GM23338 (cell line): ENCODE data around the gene GRK4. TPM values are rescaled to one million over a fixed set of nuclear protein-coding genes. Genes with fewer than 3 reads are reported as not detected.

Source experiments
- ATAC-seq: fragments of 200-7000 bp; cut with Tn5 transposase; 3 replicates; pipeline ENCODE4 v1.9.1; 2020
- DNase-seq: peaks from one replicate; pipeline ENCODE4 v3.0.0-alpha.2; 2015; ENCODE audit warnings: low spot score
- H2AFZ ChIP-seq: fragments of 200-600 bp; sonication (generic); 2 replicates; pipeline ENCODE4 v1.8.0; 2016; ENCODE audit warnings: antibody characterized with exemption, mild to moderate bottlenecking, moderate library complexity
- H3F3A ChIP-seq: fragments of 200-600 bp; sonication (generic); replicated peaks from 2 replicates; pipeline ENCODE4 v1.8.0; 2017; ENCODE audit warnings: antibody characterized with exemption, mixed run types, low read depth
- H3K27ac ChIP-seq: fragments of 200-600 bp; sonication (generic); 2 replicates; pipeline ENCODE4 v1.6.1; 2016; ENCODE audit warnings: low read depth
- H3K27me3 ChIP-seq: fragments of 200-600 bp; sonication (generic); 2 replicates; pipeline ENCODE4 v1.8.0; 2016; ENCODE audit warnings: mild to moderate bottlenecking, mixed run types, moderate library complexity; ENCODE audit not compliant: insufficient read depth
- H3K36me3 ChIP-seq: fragments of 200-600 bp; sonication (generic); 2 replicates; pipeline ENCODE4 v1.8.0; 2016; ENCODE audit warnings: mild to moderate bottlenecking; ENCODE audit not compliant: insufficient read depth
- H3K4me1 ChIP-seq: fragments of 200-600 bp; sonication (generic); 2 replicates; pipeline ENCODE4 v1.8.0; 2016; ENCODE audit warnings: mild to moderate bottlenecking, moderate library complexity; ENCODE audit not compliant: insufficient read depth
- H3K4me2 ChIP-seq: fragments of 200-600 bp; sonication (generic); 2 replicates; pipeline ENCODE4 v1.7.1; 2017; ENCODE audit warnings: mixed run types
- H3K4me3 ChIP-seq: fragments of 200-600 bp; sonication (generic); 2 replicates; pipeline ENCODE4 v1.6.1; 2016; ENCODE audit warnings: mixed run types
- H3K79me2 ChIP-seq: fragments of 200-600 bp; sonication (generic); replicated peaks from 2 replicates; pipeline ENCODE4 v1.8.0; 2017; ENCODE audit warnings: mild to moderate bottlenecking; ENCODE audit not compliant: insufficient read depth
- H3K9me2 ChIP-seq: fragments of 200-600 bp; sonication (generic); 2 replicates; pipeline ENCODE4 v1.8.0; 2017; ENCODE audit not compliant: insufficient read depth
- H4K20me1 ChIP-seq: fragments of 200-600 bp; sonication (generic); replicated peaks from 2 replicates; pipeline ENCODE4 v1.8.0; 2017; ENCODE audit warnings: mild to moderate bottlenecking; ENCODE audit not compliant: insufficient read depth
- H3K27ac Mint-ChIP-seq: 2 replicates; pipeline ENCODE4 v1.8.0; 2020; ENCODE audit warnings: inconsistent platforms, mild to moderate bottlenecking, moderate library complexity, mixed read lengths
- H3K27me3 Mint-ChIP-seq: 3 replicates; pipeline ENCODE4 v1.8.0; 2022; ENCODE audit warnings: low read depth, mild to moderate bottlenecking, moderate library complexity, mixed read lengths, inconsistent platforms; ENCODE audit not compliant: insufficient read depth, poor library complexity
- H3K36me3 Mint-ChIP-seq: 3 replicates; pipeline ENCODE4 v1.8.0; 2021; ENCODE audit warnings: low read depth, mild to moderate bottlenecking, inconsistent platforms, moderate library complexity, mixed read lengths
- H3K4me1 Mint-ChIP-seq: 3 replicates; pipeline ENCODE4 v1.8.0; 2020; ENCODE audit warnings: mild to moderate bottlenecking, inconsistent platforms, mixed read lengths
- H3K4me3 Mint-ChIP-seq: 3 replicates; pipeline ENCODE4 v1.8.0; 2021; ENCODE audit warnings: moderate library complexity, mild to moderate bottlenecking, inconsistent platforms, mixed read lengths
- H3K9me3 Mint-ChIP-seq: 3 replicates; pipeline ENCODE4 v1.8.0; 2020; ENCODE audit warnings: moderate library complexity, mild to moderate bottlenecking, inconsistent platforms, mixed read lengths
- CREB1 ChIP-seq: fragments of 250-450 bp; sonication (Bioruptor Pico); IDR thresholded peaks from 2 replicates; pipeline ENCODE4 v1.5.0; 2020; ENCODE audit warnings: low read depth, mild to moderate bottlenecking, moderate library complexity
- CTCF ChIP-seq, 2 experiments: fragments of 200-600 bp in 1 of 2; sonication (generic) in 1 of 2; conservative IDR thresholded peaks; 2 replicates each; pipeline versions ENCODE4 v1.5.1 to v1.6.1; 2016 to 2017; ENCODE audit warnings: antibody characterized with exemption in 2 of 2, low read depth in 2 of 2, mild to moderate bottlenecking in 2 of 2, moderate library complexity in 1 of 2
- EZH2phosphoT487 ChIP-seq: fragments of 200-600 bp; sonication (generic); IDR thresholded peaks from one replicate; pipeline ENCODE4 v1.8.1; 2018; ENCODE audit warnings: antibody characterized with exemption; ENCODE audit not compliant: unreplicated experiment
- NANOG ChIP-seq: IDR thresholded peaks from 2 replicates; pipeline ENCODE4 v1.6.1; 2016; ENCODE audit warnings: antibody characterized with exemption, borderline replicate concordance
- POLR2AphosphoS5 ChIP-seq: IDR thresholded peaks from 2 replicates; pipeline ENCODE4 v1.6.1; 2016; ENCODE audit warnings: antibody characterized with exemption, low read depth
- REST ChIP-seq: IDR thresholded peaks from one replicate; pipeline ENCODE4 v1.6.1; 2018; ENCODE audit warnings: antibody characterized with exemption; ENCODE audit not compliant: unreplicated experiment
- ZNF114 ChIP-seq: fragments of 250-450 bp; sonication (Bioruptor Pico); IDR thresholded peaks from 2 replicates; pipeline ENCODE4 v1.5.0; 2020; ENCODE audit warnings: mild to moderate bottlenecking, moderate library complexity
- ZNF331 ChIP-seq: fragments of 250-450 bp; sonication (Bioruptor Pico); IDR thresholded peaks from 2 replicates; pipeline ENCODE4 v1.5.0; 2020; ENCODE audit warnings: low read depth, mild to moderate bottlenecking, moderate library complexity
- ZNF462 ChIP-seq: fragments of 250-450 bp; sonication (Bioruptor Pico); IDR thresholded peaks from 2 replicates; pipeline ENCODE4 v1.5.0; 2020; ENCODE audit warnings: mild to moderate bottlenecking, moderate library complexity
- polyA plus RNA-seq: library from polyadenylated mRNA; unstranded; fragments of >200 nt; fragmentation: Nextera tagmentation; extraction: Ambion mirVana; gene quantifications from 2 replicates; pipeline ENCODE4 v1.2.1, GENCODE V29; 2016
- total RNA-seq: library from RNA; depleted of rRNA; stranded (reverse); fragments of >200 nt; shearing (Covaris generic); gene quantifications from 2 replicates; pipeline ENCODE4 v1.2.3, GENCODE V29; 2014

The GRK4 gene
- total and polyA plus RNA-seq, 2 experiments from 2014 or later = 1.3 to 1.4 TPM

GRCh38 chr4:3059943-3060342 lies 96.6 kb downstream of the GRK4 start:
- peaks cover 11% of the 10 kb centered on the region; the same call in 2 of the 3 replicates for H3K36me3 Mint-ChIP-seq
- no peak overlapping the region for H3K27ac Mint-ChIP-seq
- TF ChIP-seq ZNF114 (no peak), EZH2phosphoT487 (no peak), CTCF (conservative IDR thresholded peaks at IDR 0.05; ENCODE audit: low read depth in 2 of 2) (no peak), ZNF462 (CRISPR knock-in tag) (no peak), REST (no peak), POLR2AphosphoS5 (no peak), NANOG (no peak), ZNF331 (CRISPR knock-in tag) (no peak), CREB1 (CRISPR knock-in tag) (no peak)
- H3K9me2 ChIP-seq = peaks cover 5% of the 10 kb centered on the region; the same call in 1 of the 2 replicates
- H3K27me3 Mint-ChIP-seq = peaks cover 19% of the 10 kb centered on the region
- no peaks in the 10 kb centered on the region for H3K79me2 ChIP-seq
- H3F3A ChIP-seq = no peaks in the 10 kb centered on the region
- ATAC-seq = no peak
- no peaks in the 10 kb centered on the region for H3K4me1 ChIP-seq
- H3K4me3 Mint-ChIP-seq = no peak overlapping the region
- 0 out of 3 replicates have a peak, but pooled peaks cover 4% of the 10 kb centered on the region for H3K4me1 Mint-ChIP-seq
- peaks cover 5% of the 10 kb centered on the region for H3K36me3 ChIP-seq
- no peak overlapping the region for H3K27ac ChIP-seq
- no peak for DNase-seq
- no peaks in the 10 kb centered on the region for H3K27me3 ChIP-seq
- H4K20me1 ChIP-seq = no peaks in the 10 kb centered on the region
- no peak overlapping the region for H3K4me2 ChIP-seq
- peaks cover 33% of the 10 kb centered on the region for H3K9me3 Mint-ChIP-seq
- H3K4me3 ChIP-seq = no peak overlapping the region
- no peak overlapping the region for H2AFZ ChIP-seq
